Stimulated activated CD8-positive, alpha-beta memory T cell treated with anti-CD3 and anti-CD28 coated beads, Interleukin-12 subunit alpha, Interleukin-12 subunit beta, amount 100 ng/mL, for 1 hour (primary cell): ENCODE data around the gene NCOA6.
"Not testable (repeated sequence)": the region's sequence is repeated elsewhere in the genome, so short reads cannot be mapped to it uniquely, and the experiment has no call there.

ENCODE experiments used
- DNase-seq: peaks from one replicate; pipeline ENCODE4 v3.0.0-alpha.2; 2020; ENCODE audit warnings: low read depth

Gene NCOA6

DNA sequence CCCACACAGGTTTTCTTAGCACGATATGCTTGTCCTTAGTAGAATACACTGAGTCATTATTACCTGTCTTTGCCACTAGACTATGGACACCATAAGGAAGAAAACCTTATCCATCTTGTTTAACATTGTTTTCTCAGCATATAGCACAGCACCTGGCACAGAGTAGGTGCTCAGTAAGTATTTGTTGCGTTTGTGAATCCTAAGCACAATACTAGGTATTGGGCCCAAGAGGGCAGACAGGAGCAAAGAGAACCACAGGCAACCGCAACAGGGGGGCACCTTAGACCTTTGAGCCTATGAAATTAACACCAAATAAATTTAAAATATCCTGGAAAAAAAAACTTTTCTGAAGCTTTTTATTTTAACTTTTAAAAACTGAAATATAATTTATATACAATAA, 3.7 kb upstream of the NCOA6 start:
- no peak for DNase-seq

GRCh38 chr20:34824806-34825529, 483 bp downstream of the NCOA6 start:
- DNase-seq = peak; percentile 33

DNA sequence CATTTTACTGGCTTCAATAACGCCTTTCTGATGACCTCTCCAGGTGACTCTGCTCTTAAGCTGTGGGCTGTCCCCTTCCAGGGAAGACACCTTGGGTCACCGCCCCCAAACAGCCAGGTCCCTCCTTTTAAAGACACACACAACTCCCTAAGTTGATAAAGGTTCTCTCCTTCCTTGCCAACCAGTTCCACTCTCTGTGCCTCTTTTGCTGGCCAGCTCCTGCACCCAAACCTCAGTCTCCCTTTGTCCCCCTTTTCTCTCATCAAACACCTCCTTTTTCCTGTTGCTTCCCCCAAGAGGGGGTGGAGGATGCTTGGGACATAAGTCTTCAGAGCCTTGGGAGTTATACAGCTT, 1.0 kb downstream of the NCOA6 start:
- DNase-seq = peak; percentile 46

- no peak for DNase-seq
Measured at GRCh38 chr20:34824026-34824425, 1.4 kb downstream of the NCOA6 start.

DNA sequence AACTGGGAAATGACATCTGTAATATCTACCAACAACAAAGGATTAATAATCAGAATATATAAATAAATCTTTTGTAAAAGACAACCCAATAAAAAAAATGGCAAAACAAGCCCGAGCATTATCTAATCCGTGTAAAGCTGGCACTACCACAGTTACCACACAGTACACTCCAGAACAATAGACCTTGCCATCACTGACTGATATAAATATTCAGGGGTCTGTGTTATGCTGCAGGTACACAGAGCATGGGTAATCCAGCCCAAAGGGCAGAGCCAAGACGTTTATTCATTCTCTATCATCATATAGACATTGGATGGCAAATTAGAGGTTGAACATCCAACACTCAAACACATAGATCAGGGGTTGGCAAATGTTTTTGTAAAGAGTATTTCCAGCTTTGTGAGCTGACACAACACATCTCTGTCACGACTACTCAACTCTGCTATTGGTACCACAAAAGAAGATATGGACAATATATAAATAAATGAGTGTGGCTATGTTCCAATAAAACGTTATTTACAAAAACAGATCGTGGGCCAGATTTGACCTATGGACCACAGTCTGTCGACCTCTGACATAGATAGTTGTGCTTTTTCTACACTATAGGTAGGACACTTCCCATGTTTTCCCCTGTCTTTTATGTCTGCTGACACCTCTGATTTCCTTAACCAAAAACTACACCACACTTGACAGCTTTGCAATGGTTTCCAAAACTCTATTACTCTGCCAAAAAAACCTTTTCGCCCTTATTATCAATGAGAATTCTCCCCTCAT, 4.5 kb downstream of the NCOA6 start:
- no peak for DNase-seq

- no peak for DNase-seq
Measured at GRCh38 chr20:34817801-34818200, 7.7 kb downstream of the NCOA6 start.

GRCh38 chr20:34817072-34817471, 8.4 kb downstream of the NCOA6 start:
- DNase-seq = no peak

DNA sequence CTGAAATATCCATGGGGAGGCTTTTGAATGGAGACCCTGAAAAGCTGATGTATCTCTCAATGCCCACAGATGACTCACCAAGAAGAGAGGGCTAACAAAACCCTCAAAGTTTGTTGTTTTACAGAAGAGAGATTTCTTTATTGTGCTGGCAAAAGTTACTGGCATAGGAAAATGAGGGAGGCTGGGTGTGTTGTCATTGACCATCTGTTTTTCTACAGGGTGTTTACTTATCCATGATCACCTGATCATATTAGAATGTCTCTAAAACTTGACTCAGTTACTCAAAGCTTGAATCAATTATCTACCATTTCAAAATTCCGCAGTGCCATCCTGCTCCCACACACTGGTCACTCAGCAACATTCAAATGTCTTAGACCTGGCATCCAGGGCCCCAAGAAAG, 9.8 kb downstream of the NCOA6 start:
- DNase-seq = no peak

DNA sequence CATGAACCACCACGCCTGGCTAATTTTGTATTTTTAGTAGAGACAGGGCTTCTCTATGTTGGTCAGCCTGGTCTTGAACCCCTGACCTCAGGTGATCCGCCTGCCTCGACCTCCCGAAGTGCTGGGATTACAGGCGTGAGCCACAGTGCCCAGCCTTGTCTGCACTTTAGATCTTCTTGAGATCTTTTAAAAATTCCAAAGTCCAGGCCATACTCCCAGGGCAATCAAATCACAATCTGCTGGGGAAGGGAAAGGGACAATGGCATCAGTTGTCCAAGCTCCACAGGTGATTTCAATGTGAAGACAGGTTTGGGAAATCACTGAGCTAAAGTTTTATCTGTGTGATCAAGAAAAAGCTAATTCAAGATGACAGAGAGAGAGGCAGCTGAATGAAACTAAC, 16.9 kb downstream of the NCOA6 start:
- DNase-seq = no peak

GRCh38 chr20:34807944-34808465, 17.4 kb downstream of the NCOA6 start:
- not testable (repeated sequence) for DNase-seq

DNA sequence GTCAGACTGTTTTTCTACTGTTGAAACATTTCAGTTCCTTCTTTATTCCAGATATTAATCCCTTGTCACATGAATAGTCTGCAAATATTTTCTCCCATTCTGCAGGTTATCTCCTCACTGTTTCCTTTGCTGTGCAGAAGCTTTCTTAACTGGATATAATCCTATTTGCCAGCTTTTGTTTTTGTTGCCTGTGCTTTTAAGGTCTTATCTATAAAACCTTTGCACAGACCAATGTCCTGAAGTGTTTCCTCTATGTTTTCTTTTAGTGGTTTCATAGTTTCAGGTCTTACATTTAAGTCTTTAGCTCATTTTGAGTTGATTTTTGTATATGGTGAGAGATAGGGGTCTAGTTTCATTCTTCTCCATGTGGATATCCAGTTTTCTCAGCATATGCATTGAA, 19.2 kb downstream of the NCOA6 start:
- no peak for DNase-seq

GRCh38 chr20:34798871-34799270, 26.6 kb downstream of the NCOA6 start:
- no peak for DNase-seq

DNA sequence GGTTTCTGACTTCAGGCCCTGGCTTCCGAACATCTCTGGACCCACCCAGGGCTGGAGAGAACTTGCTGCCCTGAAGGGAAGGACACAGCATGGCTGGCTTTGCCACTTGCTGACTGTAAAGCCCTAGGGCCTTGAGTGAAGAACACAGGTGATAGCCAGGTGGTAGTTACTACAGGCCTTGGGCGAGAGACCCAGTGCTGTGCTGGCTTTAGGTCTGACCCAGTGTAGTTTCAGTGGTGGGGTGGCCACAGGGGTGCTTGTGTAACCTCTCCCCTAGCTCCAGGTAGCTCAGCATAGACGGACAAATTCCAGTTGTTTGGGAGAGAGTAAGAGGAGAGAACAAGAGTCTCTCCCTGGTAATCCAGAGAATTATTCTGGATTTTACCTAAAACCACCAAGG, 27.1 kb downstream of the NCOA6 start:
- DNase-seq = no peak

DNA sequence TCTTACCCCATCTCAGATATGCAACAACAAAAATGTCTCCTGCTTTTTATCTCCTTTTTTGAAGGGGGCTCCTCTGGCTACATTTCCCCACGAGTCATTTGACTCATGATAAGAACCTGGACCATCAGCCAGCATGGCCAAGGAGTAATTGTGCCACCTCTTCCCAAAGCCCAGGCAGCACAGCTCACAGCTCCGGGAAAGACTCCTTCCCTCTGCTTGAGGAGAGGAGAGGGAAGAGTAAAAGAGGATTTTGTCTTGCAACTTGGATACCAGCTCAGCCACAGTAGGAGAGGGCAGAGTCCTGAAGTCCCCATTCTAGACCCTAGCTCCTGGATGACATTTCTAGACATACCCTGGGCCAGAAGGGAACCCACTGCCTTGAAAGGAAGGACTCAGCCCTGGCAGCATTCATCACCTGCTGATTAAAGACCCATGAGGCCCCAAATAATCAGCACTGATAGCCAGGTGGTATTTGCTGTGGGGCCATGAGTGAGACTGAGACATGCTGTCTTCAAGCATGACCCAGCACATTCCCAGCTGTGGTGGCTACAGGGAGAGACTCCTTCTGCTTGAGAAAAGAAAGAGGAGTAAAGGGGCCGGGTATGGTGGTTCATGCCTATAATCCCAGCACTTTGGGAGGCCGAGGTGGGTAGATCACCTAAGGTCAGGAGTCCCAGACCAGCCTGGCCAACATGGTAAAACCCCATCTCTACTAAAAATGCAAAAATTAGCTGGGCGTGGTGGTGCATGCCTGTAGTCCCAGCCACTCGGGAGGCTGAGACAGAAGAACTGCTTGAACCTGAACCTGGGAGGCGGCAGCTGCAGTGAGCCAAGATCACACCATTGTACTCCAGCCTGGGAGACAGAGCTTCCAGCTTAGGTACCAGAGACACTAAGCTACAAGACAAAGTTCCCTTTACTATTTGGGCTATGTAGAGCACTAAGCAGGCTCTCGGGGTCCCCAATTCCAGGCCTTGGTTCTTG, 28.1 kb downstream of the NCOA6 start:
- no peak for DNase-seq

DNA sequence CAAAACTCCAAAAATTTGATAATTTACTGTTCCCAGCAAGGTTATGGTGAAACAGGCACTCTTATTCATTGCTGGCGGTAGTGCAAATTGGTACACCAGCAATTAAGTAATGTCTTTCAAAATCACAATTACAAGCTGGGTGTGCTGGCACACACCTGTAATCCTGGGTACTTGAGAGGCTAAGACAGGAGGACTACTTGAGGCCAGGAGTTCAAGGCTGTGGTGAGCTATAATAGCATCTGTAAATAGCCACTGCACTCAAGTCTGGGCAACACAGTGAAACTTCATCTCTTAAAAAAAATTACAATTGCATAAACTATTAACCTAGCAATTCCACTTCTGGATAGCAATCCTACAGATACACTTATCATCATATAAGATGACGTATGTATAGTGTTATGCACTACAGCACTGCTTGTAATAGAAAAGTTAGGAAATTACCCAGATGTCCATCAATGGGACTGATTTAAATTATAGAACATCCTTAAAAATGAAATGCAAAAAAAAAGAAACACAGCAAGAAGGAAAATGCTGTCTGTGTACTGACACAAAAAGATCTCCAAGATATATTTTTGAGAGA, 31.4 kb downstream of the NCOA6 start:
- DNase-seq = no peak

GRCh38 chr20:34792687-34793363, 32.6 kb downstream of the NCOA6 start:
- DNase-seq = no peak

DNA sequence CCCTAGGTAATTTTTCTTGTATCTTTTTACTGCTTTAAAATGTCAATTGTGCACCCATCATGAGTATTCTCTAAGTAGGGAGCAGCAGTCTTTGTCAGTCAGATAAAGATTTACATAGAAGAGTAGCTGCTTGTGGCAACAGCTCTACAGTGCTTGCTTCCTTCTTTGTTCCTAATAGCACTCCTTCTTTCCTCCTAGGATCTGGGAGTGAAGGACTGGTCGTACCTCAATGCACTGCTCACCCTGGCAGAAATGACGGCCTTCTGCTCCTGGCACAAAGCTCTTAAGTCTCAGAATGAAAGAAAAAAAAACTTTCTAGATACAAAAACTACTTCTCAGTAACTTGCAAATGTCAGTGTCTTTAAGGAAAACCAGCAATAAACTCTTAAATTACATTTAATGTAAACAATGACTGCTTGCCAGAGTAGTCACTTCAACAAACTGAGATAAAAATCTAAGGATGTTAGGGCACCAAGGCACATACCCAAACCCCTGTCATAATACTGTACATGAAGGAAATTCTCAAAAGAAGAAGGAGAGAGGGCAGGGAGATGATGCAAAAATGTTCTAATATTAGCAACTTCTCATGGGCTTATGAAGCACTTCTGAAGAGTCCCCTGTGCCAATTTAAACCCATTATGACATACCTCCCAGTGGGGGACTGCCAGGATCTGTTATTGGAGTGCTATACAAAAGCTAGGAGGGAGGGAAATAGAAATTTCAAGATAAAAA, 34.0 kb downstream of the NCOA6 start:
- DNase-seq = no peak

DNA sequence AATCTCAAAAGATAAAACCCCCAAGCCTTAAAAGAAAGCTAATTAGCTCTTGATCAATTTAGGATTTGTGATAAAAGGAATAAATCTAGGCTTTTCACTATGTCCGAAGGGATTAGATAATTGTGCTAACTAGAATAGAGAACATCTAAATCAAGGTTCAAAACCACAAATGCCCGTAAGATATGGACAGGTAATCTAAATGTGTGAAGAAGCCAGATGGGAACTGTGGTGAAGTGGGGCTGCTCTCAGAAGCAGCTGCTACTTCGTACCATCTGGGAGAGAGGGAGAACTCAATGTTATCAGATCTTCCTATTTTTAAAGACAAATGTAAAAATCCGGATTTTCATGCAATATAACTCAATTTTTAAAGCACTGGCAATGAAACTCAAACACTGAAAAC, 44.2 kb downstream of the NCOA6 start:
- no peak for DNase-seq

DNA sequence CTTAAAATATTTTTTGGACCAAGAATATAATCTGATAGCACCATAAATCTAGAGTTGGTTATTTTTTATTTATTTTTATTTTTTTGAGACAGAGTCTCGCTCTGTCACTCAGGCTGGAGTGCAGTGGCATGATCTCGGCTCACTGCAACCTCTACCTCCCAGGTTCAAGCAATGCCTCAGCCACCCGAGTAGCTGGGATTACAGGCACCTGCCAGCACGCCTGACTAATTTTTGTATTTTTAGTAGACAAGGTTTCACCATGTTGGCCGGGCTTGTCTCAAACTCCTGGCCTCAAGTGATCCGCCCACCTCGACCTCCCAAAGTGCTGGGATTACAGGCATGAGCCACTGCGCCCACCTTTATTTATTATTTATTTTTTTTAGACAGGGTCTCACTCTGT, 45.2 kb downstream of the NCOA6 start:
- DNase-seq = not testable (repeated sequence)

- no peak for DNase-seq
Measured at GRCh38 chr20:34776177-34776576, 49.3 kb downstream of the NCOA6 start.

- no peak for DNase-seq
Measured at GRCh38 chr20:34774886-34775285, 50.6 kb downstream of the NCOA6 start.
